ENCODE measurements around the gene CES4A.
"Not testable (repeated sequence)": the region's sequence is repeated elsewhere in the genome, so short reads cannot be mapped to it uniquely, and the experiment has no call there.

The CES4A gene

GRCh38 chr16:67019171-67019570 lies 30.8 kb downstream of the CES4A start:
- DNase-seq (ENCODE audit: low read depth, low spot score), result no peak

- DNase-seq (ENCODE audit: low read depth, low spot score), result no peak
These were observed 32.9 kb downstream of the CES4A start for GRCh38 chr16:67021321-67021720.

GRCh38 chr16:67022531-67023214 lies 34.3 kb downstream of the CES4A start:
- DNase-seq (ENCODE audit: low read depth, low spot score), result peak; percentile 50

GRCh38 chr16:67023689-67024088 lies 35.3 kb downstream of the CES4A start:
- no peak for DNase-seq (ENCODE audit: low read depth, low spot score)

GRCh38 chr16:67024384-67025209 lies 36.2 kb downstream of the CES4A start:
- no peak for DNase-seq (ENCODE audit: low read depth, low spot score)

GRCh38 chr16:67025210-67025550 lies 36.8 kb downstream of the CES4A start:
- DNase-seq (ENCODE audit: low read depth, low spot score), result no peak

GRCh38 chr16:67026570-67026969 lies 38.2 kb downstream of the CES4A start:
- no peak for DNase-seq (ENCODE audit: low read depth, low spot score)

- DNase-seq (ENCODE audit: low read depth, low spot score), result no peak
These were observed 38.7 kb downstream of the CES4A start for GRCh38 chr16:67027046-67027445.

GRCh38 chr16:67028167-67028695 lies 39.8 kb downstream of the CES4A start:
- DNase-seq (ENCODE audit: low read depth, low spot score), result no peak

GRCh38 chr16:67028696-67029253 lies 40.4 kb downstream of the CES4A start, which contains the start of gene CBFB:
Gene CBFB (plus strand): TSS chr16:67029149. CDS start chr16:67029408, 259 bp downstream.
- peak; percentile 97 for DNase-seq (ENCODE audit: low read depth, low spot score)

- peak; percentile 75 for DNase-seq (ENCODE audit: low read depth, low spot score)
These were observed 41.1 kb downstream of the CES4A start for GRCh38 chr16:67029254-67030096.

GRCh38 chr16:67030221-67030962 lies 42.0 kb downstream of the CES4A start:
- peak; percentile 9 for DNase-seq (ENCODE audit: low read depth, low spot score)

GRCh38 chr16:67034487-67034886 lies 46.1 kb downstream of the CES4A start:
- DNase-seq (ENCODE audit: low read depth, low spot score), result no peak

GRCh38 chr16:67035364-67035763 lies 47.0 kb downstream of the CES4A start:
- no peak for DNase-seq (ENCODE audit: low read depth, low spot score)

GRCh38 chr16:67036323-67036741 lies 47.9 kb downstream of the CES4A start:
- no peak for DNase-seq (ENCODE audit: low read depth, low spot score)

GRCh38 chr16:67039260-67040020 lies 51.1 kb downstream of the CES4A start:
- DNase-seq (ENCODE audit: low read depth, low spot score), result no peak

- no peak for DNase-seq (ENCODE audit: low read depth, low spot score)
These were observed 51.8 kb downstream of the CES4A start for GRCh38 chr16:67040166-67040565.

- DNase-seq (ENCODE audit: low read depth, low spot score), result peak; percentile 83
These were observed 52.5 kb downstream of the CES4A start for GRCh38 chr16:67040906-67041305.

GRCh38 chr16:67041520-67041919 lies 53.1 kb downstream of the CES4A start:
- DNase-seq (ENCODE audit: low read depth, low spot score), result not testable (repeated sequence)

GRCh38 chr16:67043420-67043819 lies 55.0 kb downstream of the CES4A start:
- no peak for DNase-seq (ENCODE audit: low read depth, low spot score)

Data from astrocyte of the hippocampus (primary cell).